Suprapubic skin (tissue), 4 donors: Measurements from ENCODE around the gene TMPO. TPM values are rescaled to one million over a fixed set of nuclear protein-coding genes. Genes with fewer than 3 reads are reported as not detected.
"Not testable (repeated sequence)": the region's sequence is repeated elsewhere in the genome, so short reads cannot be mapped to it uniquely, and the experiment has no call there.

Experiments used
- DNase-seq, 2 donors: peaks; one replicate each; pipeline ENCODE4 v3.0.0-alpha.2; 2019; ENCODE audit warnings: low spot score in 2 of 2
- H3K27ac ChIP-seq: fragments of 200-600 bp; sonication (generic); one replicate; pipeline ENCODE4 v1.5.1; 2019
- H3K27me3 ChIP-seq: fragments of 200-600 bp; sonication (generic); one replicate; pipeline ENCODE4 v1.5.1; 2019
- H3K36me3 ChIP-seq: fragments of 200-600 bp; sonication (generic); one replicate; pipeline ENCODE4 v1.5.1; 2019
- H3K4me1 ChIP-seq: fragments of 200-600 bp; sonication (generic); one replicate; pipeline ENCODE4 v1.5.1; 2019
- H3K4me3 ChIP-seq: fragments of 200-600 bp; sonication (generic); one replicate; pipeline ENCODE4 v1.5.1; 2019; ENCODE audit warnings: mild to moderate bottlenecking
- H3K9me3 ChIP-seq: fragments of 200-600 bp; sonication (generic); one replicate; pipeline ENCODE4 v1.5.1; 2019
- POLR2A ChIP-seq, 2 donors: fragments of 450-650 bp; IDR thresholded peaks; one replicate each; pipeline ENCODE4 v1.6.1; 2017; ENCODE audit warnings: antibody characterized with exemption in 2 of 2, mild to moderate bottlenecking in 2 of 2, moderate library complexity in 2 of 2
- WGBS: methylation state at CpG from one replicate; pipeline ENCODE4 v1.1.5; 2018; 5-methylcytosine and 5-hydroxymethylcytosine counted together
- total RNA-seq, 4 donors: library from RNA; depleted of rRNA; stranded (reverse); fragments of >200 nt; gene quantifications; one replicate each; pipeline ENCODE4 v1.1.0, GENCODE V29; 2016
- TF ChIP-seq, protein P1 (sequence below), 2 donors: fragments of 200-600 bp in 1 of 2; fragments of 450-650 bp in 1 of 2; sonication (generic) in 1 of 2; IDR thresholded peaks; one replicate each; pipeline ENCODE4 v1.5.1; 2016 to 2019; ENCODE audit warnings: antibody characterized with exemption in 2 of 2, mild to moderate bottlenecking in 1 of 2, moderate library complexity in 1 of 2

Gene TMPO
- total RNA-seq, 4 donors from 2014 or later: 45.7 to 66.5 (median 51.0) TPM

DNA sequence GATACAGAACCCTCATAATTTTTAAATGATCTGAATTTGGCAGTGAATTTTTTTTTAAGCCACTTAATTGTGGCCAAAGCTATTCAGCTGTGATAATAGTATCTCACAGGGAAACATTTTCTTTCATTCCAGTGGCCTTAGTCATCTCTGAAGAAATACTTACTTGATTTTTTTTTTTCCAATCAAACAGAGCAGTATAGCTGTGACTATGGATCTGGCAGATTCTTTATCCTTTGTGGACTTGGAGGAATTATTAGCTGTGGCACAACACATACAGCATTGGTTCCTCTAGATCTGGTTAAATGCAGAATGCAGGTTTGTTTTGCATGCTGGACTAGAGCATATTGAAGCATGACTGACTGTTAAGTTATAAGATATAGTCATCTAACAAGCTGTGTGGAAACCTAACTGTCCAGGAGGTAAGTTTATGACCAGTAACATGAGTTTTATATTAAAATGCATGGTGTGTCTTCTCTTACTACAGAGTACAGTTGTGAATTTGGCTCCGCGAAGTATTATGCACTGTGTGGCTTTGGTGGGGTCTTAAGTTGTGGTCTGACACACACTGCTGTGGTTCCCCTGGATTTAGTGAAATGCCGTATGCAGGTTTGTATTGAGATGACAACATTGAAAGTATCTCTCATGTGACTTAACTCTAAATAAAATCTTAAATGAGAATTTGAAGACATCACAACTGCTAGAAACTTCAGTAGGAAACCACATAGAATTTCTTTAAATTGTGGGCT is 80.0 kb downstream of the TMPO start:
- 47% methylated on average over 3 of the region's 3 CpGs for WGBS
- DNase-seq: no peak
- Histone ChIP-seq H3K4me3 (peak overlapping the region; percentile 67), H3K27ac (peak overlapping the region; percentile 93), H3K9me3 (no peaks in the 10 kb centered on the region), H3K27me3 (no peaks in the 10 kb centered on the region), H3K36me3 (peaks cover 42% of the 10 kb centered on the region), H3K4me1 (peaks cover 17% of the 10 kb centered on the region)
- TF ChIP-seq, protein P1, sequence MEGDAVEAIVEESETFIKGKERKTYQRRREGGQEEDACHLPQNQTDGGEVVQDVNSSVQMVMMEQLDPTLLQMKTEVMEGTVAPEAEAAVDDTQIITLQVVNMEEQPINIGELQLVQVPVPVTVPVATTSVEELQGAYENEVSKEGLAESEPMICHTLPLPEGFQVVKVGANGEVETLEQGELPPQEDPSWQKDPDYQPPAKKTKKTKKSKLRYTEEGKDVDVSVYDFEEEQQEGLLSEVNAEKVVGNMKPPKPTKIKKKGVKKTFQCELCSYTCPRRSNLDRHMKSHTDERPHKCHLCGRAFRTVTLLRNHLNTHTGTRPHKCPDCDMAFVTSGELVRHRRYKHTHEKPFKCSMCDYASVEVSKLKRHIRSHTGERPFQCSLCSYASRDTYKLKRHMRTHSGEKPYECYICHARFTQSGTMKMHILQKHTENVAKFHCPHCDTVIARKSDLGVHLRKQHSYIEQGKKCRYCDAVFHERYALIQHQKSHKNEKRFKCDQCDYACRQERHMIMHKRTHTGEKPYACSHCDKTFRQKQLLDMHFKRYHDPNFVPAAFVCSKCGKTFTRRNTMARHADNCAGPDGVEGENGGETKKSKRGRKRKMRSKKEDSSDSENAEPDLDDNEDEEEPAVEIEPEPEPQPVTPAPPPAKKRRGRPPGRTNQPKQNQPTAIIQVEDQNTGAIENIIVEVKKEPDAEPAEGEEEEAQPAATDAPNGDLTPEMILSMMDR (IDR thresholded peaks at IDR 0.05): no peak
- TF ChIP-seq POLR2A (IDR thresholded peaks at IDR 0.05): no peak

GRCh38 chr12:98597313-98597712 is 81.9 kb downstream of the TMPO start:
- H3K4me1 ChIP-seq: peaks cover 17% of the 10 kb centered on the region
- not testable (repeated sequence) for DNase-seq, H3K9me3 ChIP-seq, H3K4me3 ChIP-seq, H3K27me3 ChIP-seq, H3K27ac ChIP-seq
- peaks cover 61% of the 10 kb centered on the region for H3K36me3 ChIP-seq
- WGBS: 85% methylated on average over 5 of the region's 5 CpGs

Other genes starting within 250 kb of the TMPO start
- 100 to 1,000 TPM; 375 to 558 (median 498) TPM for gene SLC25A3, start 78.1 kb downstream of the TMPO start, total RNA-seq
- 1 to 10 TPM; 2.5 to 4.0 (median 3.4) TPM for gene IKBIP, start 129.2 kb downstream of the TMPO start, total RNA-seq
- gene APAF1, start 129.7 kb downstream of the TMPO start, total RNA-seq: 10 to 100 TPM in 3 of 4 donors, 1 to 10 TPM in 1; 6.2 to 19.7 (median 11.5) TPM